ENCODE measurements around the gene CPVL. TPM values are rescaled to one million over a fixed set of nuclear protein-coding genes. Genes with fewer than 3 reads are reported as not detected.

The CPVL gene
- total and polyA plus RNA-seq, 2 of the 8 experiments (the other 6 are each of a cell fraction or from before 2014, with no cell fraction given), result 40.0 to 55.0 TPM

GRCh38 chr7:29115130-29115687 is 31.1 kb downstream of the CPVL start:
- Histone ChIP-seq H2BK20ac (ENCODE audit: low read length) (no peak overlapping the region), H3K4me2 (ENCODE audit: insufficient read depth in 1 of 2, low read depth in 2 of 2, low read length in 2 of 2) (no peak overlapping the region), H3K23ac (ENCODE audit: insufficient read length) (no peak overlapping the region), H4K20me1 (replicated peaks in 1 of 2; ENCODE audit: control insufficient read depth in 1 of 2, insufficient read depth in 2 of 2, low read length in 2 of 2) (no peaks in the 10 kb centered on the region), H3K79me2 (ENCODE audit: control insufficient read depth in 1 of 2, insufficient read depth in 2 of 2, low read length in 2 of 2) (no peaks in the 10 kb centered on the region), H3K4me1 (replicated peaks in 1 of 4; ENCODE audit: control insufficient read depth in 3 of 4, insufficient read depth in 4 of 4, low read length in 3 of 4) (peaks cover 2 to 3% (median 3%) of the 10 kb centered on the region in 4 experiments; a peak in 4 of 7 replicates), H4K8ac (ENCODE audit: extremely low read depth, insufficient read depth, low read length) (no peak overlapping the region), H3K9me3 (ENCODE audit: insufficient read depth in 2 of 2, low read depth in 1 of 2, low read length in 1 of 2) (no peaks in the 10 kb centered on the region), H3K79me1 (ENCODE audit: low read depth, low read length) (peaks cover 2% of the 10 kb centered on the region; the same call in 1 of the 2 replicates), H3K27me3 (replicated peaks in 1 of 4; ENCODE audit: control insufficient read depth in 3 of 4, extremely low read depth in 1 of 4, insufficient read depth in 3 of 4, low read length in 3 of 4) (no peaks in the 10 kb centered on the region), H4K5ac (ENCODE audit: insufficient read length, low read depth, low read length) (no peak overlapping the region), H3K4ac (replicated peaks; ENCODE audit: insufficient read length, low read depth, low read length) (no peak overlapping the region), H2BK12ac (ENCODE audit: low read depth, low read length) (no peak overlapping the region), H3K9ac (replicated peaks in 1 of 4; ENCODE audit: extremely low read depth in 1 of 4, low read depth in 3 of 4, low read length in 3 of 4) (no peak overlapping the region), H2AK5ac (ENCODE audit: low read depth, low read length) (no peak overlapping the region), H4K91ac (replicated peaks; ENCODE audit: insufficient read length, low read length) (no peak overlapping the region), H3K56ac (replicated peaks; ENCODE audit: insufficient read length, low read depth, low read length) (no peak overlapping the region), H3K14ac (ENCODE audit: insufficient read length) (no peak overlapping the region), H2BK15ac (ENCODE audit: low read length) (no peak overlapping the region), H3K23me2 (ENCODE audit: low read depth, low read length) (no peaks in the 10 kb centered on the region), H3K36me3 (ENCODE audit: control insufficient read depth in 2 of 4, insufficient read depth in 4 of 4, low read length in 3 of 4) (peaks cover 0 to 2% (median 0%) of the 10 kb centered on the region in 4 experiments; a peak in 1 of 8 replicates), H3K18ac (ENCODE audit: extremely low read depth, low read length) (no peak overlapping the region), H3K27ac (ENCODE audit: low read depth, low read length) (no peak overlapping the region), H2BK5ac (ENCODE audit: low read depth, low read length) (no peak overlapping the region), H3K4me3 (ENCODE audit: extremely low read depth in 1 of 4, insufficient read depth in 2 of 4, low read depth in 3 of 4, low read length in 4 of 4) (no peak overlapping the region), H2AFZ (ENCODE audit: low read length) (no peak overlapping the region), H2BK120ac (replicated peaks; ENCODE audit: low read depth, low read length) (no peak overlapping the region)
- DNase-seq (ENCODE audit: low read depth in 1 of 2, low spot score in 2 of 2) (no peak), FAIRE-seq (no peak)
- ChIA-PET CTCF (ENCODE audit: partially characterized antibody) (interaction anchor here (0.6 to 6.0 kb wide), 15 partner anchors 8 to 381 kb away, joined by 3 to 39 read pairs (median 4); partner anchors contain the start of gene CPVL), POLR2A (ENCODE audit: partially characterized antibody) (no interaction called here)
- TF ChIP-seq CEBPB (IDR thresholded peaks at IDR 0.05; ENCODE audit: low read depth, low read length) (no peak), SIX5 (IDR thresholded peaks at IDR 0.05; ENCODE audit: low read depth, low read length) (no peak), RBBP5 (IDR thresholded peaks at IDR 0.05; ENCODE audit: borderline replicate concordance, low read depth, low read length) (no peak), RXRA (IDR thresholded peaks at IDR 0.05; ENCODE audit: insufficient read depth, low read depth, low read length) (no peak), BRCA1 (IDR thresholded peaks at IDR 0.05; ENCODE audit: low read depth, low read length) (no peak), JUND (IDR thresholded peaks at IDR 0.05; ENCODE audit: low read length) (no peak), SAP30 (IDR thresholded peaks at IDR 0.05; ENCODE audit: insufficient read depth, insufficient replicate concordance, low read length) (no peak), MAFK (IDR thresholded peaks at IDR 0.05; ENCODE audit: low read depth, low read length) (no peak), GABPA (IDR thresholded peaks at IDR 0.05; ENCODE audit: borderline replicate concordance, insufficient read depth, low read length) (no peak), CHD1 (IDR thresholded peaks at IDR 0.05; ENCODE audit: low read depth, low read length) (no peak), KDM5A (IDR thresholded peaks at IDR 0.05; ENCODE audit: low read length) (no peak)
- 60% methylated on average over 1 of the region's 2 CpGs; no CpG with 5 or more reads in 1 of the 2 experiments for WGBS, 2 experiments (ENCODE audit: extremely low coverage in 1 of 2, insufficient coverage in 1 of 2, insufficient read length in 1 of 2, insufficient replicate concordance in 2 of 2, low coverage in 1 of 2, low lambda C conversion rate in 2 of 2, missing lambda C conversion rate in 1 of 2)

Data from H1 (cell line).